Subcutaneous adipose tissue (tissue), 4 donors: ENCODE results near the gene CPSF3. TPM values are rescaled to one million over a fixed set of nuclear protein-coding genes. Genes with fewer than 3 reads are reported as not detected.

Experiments used
- total RNA-seq, 4 donors: library from RNA; depleted of rRNA; stranded (reverse); fragments of >200 nt; gene quantifications; one replicate each; pipeline ENCODE4 v1.1.0, GENCODE V29; 2016
- TF ChIP-seq, protein P1 (sequence below): fragments of 450-650 bp; IDR thresholded peaks from one replicate; pipeline ENCODE4 v1.5.1; 2016; ENCODE audit warnings: low read depth, mild to moderate bottlenecking, control low read depth, antibody characterized with exemption, moderate library complexity

CPSF3 gene
- total RNA-seq, 4 donors from 2014 or later: 19.2 to 30.3 (median 21.2) TPM

DNA sequence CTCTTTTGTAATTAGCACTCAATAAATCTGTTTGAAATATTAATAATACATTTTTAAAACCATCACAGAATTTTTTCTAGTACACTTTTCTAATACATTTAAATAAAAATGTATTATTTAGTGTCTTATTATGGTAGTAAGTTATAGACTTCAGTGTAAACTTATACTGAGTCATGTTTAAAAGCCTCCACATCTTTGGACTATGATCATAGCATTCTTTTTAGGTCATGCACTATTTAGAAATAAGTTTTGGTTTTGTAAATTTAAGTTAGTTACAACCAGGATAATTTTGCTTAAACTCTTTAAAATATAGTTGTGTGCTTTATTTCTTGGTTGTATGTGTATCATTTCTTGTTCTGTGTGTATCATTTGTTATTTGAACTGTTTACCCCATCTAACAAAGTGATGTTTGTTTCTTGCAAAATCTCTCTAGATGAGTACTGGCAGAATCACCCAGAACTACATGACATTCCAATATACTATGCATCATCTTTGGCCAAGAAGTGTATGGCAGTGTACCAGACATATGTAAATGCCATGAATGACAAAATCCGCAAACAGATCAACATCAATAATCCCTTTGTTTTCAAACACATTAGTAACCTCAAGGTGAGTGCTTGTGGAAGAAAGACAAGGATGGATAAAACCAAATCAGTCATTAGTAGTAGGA, 16.7 kb downstream of the CPSF3 start:
- TF ChIP-seq, protein P1, sequence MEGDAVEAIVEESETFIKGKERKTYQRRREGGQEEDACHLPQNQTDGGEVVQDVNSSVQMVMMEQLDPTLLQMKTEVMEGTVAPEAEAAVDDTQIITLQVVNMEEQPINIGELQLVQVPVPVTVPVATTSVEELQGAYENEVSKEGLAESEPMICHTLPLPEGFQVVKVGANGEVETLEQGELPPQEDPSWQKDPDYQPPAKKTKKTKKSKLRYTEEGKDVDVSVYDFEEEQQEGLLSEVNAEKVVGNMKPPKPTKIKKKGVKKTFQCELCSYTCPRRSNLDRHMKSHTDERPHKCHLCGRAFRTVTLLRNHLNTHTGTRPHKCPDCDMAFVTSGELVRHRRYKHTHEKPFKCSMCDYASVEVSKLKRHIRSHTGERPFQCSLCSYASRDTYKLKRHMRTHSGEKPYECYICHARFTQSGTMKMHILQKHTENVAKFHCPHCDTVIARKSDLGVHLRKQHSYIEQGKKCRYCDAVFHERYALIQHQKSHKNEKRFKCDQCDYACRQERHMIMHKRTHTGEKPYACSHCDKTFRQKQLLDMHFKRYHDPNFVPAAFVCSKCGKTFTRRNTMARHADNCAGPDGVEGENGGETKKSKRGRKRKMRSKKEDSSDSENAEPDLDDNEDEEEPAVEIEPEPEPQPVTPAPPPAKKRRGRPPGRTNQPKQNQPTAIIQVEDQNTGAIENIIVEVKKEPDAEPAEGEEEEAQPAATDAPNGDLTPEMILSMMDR: no peak

- TF ChIP-seq, protein P1: no peak
Measured at GRCh38 chr2:9441556-9441955, 18.1 kb downstream of the CPSF3 start.

- TF ChIP-seq, protein P1: no peak
Measured at GRCh38 chr2:9443526-9443925, 20.1 kb downstream of the CPSF3 start.

- TF ChIP-seq, protein P1: no peak
Measured at GRCh38 chr2:9445089-9445488, 21.6 kb downstream of the CPSF3 start.

- TF ChIP-seq, protein P1: no peak
Measured at GRCh38 chr2:9451231-9451630, 27.8 kb downstream of the CPSF3 start.

DNA sequence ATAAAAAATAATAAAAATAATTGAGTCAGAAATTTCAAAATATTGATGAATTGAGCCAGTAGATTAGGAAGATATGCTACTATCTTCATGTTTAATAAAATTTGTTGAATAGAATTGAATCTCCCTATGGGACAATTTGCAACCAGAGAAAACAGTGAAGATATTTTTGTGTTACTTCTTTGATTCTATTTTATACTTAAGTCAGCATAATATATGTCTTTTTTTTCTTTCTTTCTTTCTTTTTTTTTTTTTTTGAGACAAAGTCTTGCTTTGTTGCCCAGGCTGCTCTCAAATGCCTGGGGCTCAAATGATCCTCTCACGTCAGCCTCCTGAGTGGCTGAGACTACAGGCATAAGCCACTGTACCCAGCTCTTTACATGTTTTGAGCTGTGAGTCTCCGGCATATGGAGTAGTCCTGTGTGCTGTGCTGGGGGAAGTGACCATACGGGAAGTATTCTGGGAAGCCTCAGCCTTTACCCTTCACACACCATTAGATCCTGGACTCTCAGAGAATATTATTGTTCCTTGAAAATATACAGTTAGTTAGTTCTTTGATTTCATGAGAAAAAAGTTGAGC, 37.1 kb downstream of the CPSF3 start:
- TF ChIP-seq, protein P1: no peak

DNA sequence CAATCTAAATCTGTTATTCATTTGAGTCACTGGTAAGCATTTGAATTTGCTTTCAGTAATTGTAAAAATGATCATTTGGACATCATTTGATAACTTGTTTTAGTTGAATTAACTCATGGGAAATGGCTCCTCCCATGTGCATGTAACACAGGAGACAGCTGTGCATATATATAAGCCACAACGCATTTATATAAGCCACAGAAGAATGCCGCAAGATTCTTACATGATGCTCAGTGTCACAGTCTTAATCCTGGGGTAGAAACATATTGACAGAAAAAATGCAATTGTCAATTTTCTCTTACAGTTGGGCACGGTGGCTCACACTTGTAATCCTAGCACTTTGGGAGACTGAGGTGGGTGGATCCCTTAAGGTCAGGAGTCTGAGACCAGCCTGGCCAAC, 37.6 kb downstream of the CPSF3 start:
- TF ChIP-seq, protein P1: no peak
